HG02970 (cell line): ENCODE measurements around the gene IL17RB.

Experiments
- ATAC-seq: cut with Tn5 transposase; IDR thresholded peaks from one replicate; pipeline ENCODE4 v1.9.1; 2021; ENCODE audit warnings: mild to moderate bottlenecking, moderate library complexity, moderate number of reproducible peaks; ENCODE audit not compliant: unreplicated experiment, low FRiP score

Gene IL17RB

GRCh38 chr3:53846134-53846850, at the start of gene IL17RB, which contains the start of gene CHDH:
Gene IL17RB (plus strand): TSS chr3:53846568. CDS start chr3:53846589, 21 bp downstream.
Gene CHDH (minus strand): TSS chr3:53846419. CDS start chr3:53824008, 22,411 bp downstream.
- ATAC-seq = peak; percentile 39

- no peak for ATAC-seq
These were observed 48.2 kb upstream of the IL17RB start for GRCh38 chr3:53798144-53798543.

GRCh38 chr3:53799338-53799865, 47.0 kb upstream of the IL17RB start:
- no peak for ATAC-seq

- ATAC-seq = no peak
These were observed 46.1 kb upstream of the IL17RB start for GRCh38 chr3:53800041-53800906.

- ATAC-seq = no peak
These were observed 45.0 kb upstream of the IL17RB start for GRCh38 chr3:53801319-53801718.

GRCh38 chr3:53802256-53802880, 44.0 kb upstream of the IL17RB start:
- ATAC-seq = no peak

GRCh38 chr3:53803124-53803815, 43.1 kb upstream of the IL17RB start:
- no peak for ATAC-seq

- ATAC-seq = no peak
These were observed 42.3 kb upstream of the IL17RB start for GRCh38 chr3:53803816-53804695.

GRCh38 chr3:53804697-53805462, 41.5 kb upstream of the IL17RB start:
- no peak for ATAC-seq

- ATAC-seq = no peak
These were observed 40.8 kb upstream of the IL17RB start for GRCh38 chr3:53805463-53806159.

GRCh38 chr3:53806182-53807116, 39.9 kb upstream of the IL17RB start:
- no peak for ATAC-seq

GRCh38 chr3:53807117-53807810, 39.1 kb upstream of the IL17RB start:
- no peak for ATAC-seq

GRCh38 chr3:53808496-53808895, 37.9 kb upstream of the IL17RB start:
- no peak for ATAC-seq

- ATAC-seq = no peak
These were observed 37.1 kb upstream of the IL17RB start for GRCh38 chr3:53809267-53809666.

- no peak for ATAC-seq
These were observed 36.5 kb upstream of the IL17RB start for GRCh38 chr3:53809764-53810400.
